ENCODE results near the gene HIRA. TPM values are rescaled to one million over a fixed set of nuclear protein-coding genes. Genes with fewer than 3 reads are reported as not detected.
"Not testable (repeated sequence)": the region's sequence is repeated elsewhere in the genome, so short reads cannot be mapped to it uniquely, and the experiment has no call there.

The HIRA gene
- total RNA-seq, 4 donors from 2014 or later = 24.9 to 104 (median 31.8) TPM

DNA sequence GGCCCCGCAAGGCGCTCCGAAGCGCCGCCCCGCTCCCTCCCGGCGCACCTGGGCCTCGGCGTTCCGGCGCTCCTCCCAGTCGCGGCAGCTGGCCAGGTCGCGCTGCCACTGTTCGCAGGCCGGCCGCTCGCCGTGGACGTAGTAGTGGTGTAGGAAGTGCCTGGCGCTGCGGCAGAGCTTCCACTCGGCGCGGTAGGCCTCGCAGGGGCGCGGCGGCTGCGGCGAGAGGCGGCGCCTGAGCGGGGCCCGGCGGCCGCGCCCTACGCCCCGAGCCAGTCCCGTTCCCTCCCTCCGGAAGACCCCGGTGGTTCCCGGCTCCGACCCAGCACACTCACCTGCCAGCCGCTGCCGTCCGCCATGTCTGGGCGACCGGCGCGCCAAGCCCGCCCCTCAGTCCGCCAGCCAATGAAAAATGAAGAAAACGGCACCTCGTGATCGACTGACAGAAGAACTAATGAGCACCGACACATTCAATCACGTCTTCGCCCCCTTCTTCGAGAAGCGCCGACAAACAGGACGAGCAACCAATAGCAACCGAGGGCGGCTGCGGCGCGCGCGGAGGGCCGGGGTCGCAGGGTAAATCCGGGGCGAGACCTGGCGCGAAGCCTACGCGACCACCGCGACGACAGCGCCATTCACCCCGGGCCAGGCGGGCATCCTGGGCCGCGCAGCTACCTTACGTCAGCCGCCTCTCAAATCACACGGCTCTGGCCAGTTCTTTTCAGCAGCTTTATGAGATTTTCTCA, 16.0 kb upstream of the HIRA start, which contains the start of gene C22orf39:
TSS of gene C22orf39 (minus strand) at position 382 of the 746 bp plus-strand sequence. CDS start at position 359, 23 bp downstream.
- TF ChIP-seq, protein P1, sequence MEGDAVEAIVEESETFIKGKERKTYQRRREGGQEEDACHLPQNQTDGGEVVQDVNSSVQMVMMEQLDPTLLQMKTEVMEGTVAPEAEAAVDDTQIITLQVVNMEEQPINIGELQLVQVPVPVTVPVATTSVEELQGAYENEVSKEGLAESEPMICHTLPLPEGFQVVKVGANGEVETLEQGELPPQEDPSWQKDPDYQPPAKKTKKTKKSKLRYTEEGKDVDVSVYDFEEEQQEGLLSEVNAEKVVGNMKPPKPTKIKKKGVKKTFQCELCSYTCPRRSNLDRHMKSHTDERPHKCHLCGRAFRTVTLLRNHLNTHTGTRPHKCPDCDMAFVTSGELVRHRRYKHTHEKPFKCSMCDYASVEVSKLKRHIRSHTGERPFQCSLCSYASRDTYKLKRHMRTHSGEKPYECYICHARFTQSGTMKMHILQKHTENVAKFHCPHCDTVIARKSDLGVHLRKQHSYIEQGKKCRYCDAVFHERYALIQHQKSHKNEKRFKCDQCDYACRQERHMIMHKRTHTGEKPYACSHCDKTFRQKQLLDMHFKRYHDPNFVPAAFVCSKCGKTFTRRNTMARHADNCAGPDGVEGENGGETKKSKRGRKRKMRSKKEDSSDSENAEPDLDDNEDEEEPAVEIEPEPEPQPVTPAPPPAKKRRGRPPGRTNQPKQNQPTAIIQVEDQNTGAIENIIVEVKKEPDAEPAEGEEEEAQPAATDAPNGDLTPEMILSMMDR (IDR thresholded peaks at IDR 0.05) = no peak
- TF ChIP-seq POLR2A (IDR thresholded peaks at IDR 0.05) = peak; percentile 79 to 91
- Histone ChIP-seq H3K9me3 (no peaks in the 10 kb centered on the region), H3K27ac (peak within 1 kb of the TSS; percentile 92 to 100 (median 95)), H3K4me3 (peak within 1 kb of the TSS; percentile 73 to 98 (median 80)), H3K36me3 (peaks cover 0 to 28% (median 0%) of the 10 kb centered on the region in 3 donors), H3K4me1 (peaks cover 0 to 26% (median 6%) of the 10 kb centered on the region in 4 donors), H3K27me3 (no peaks in the 10 kb centered on the region)
- peak; percentile 90 to 95 (median 93) for DNase-seq

DNA sequence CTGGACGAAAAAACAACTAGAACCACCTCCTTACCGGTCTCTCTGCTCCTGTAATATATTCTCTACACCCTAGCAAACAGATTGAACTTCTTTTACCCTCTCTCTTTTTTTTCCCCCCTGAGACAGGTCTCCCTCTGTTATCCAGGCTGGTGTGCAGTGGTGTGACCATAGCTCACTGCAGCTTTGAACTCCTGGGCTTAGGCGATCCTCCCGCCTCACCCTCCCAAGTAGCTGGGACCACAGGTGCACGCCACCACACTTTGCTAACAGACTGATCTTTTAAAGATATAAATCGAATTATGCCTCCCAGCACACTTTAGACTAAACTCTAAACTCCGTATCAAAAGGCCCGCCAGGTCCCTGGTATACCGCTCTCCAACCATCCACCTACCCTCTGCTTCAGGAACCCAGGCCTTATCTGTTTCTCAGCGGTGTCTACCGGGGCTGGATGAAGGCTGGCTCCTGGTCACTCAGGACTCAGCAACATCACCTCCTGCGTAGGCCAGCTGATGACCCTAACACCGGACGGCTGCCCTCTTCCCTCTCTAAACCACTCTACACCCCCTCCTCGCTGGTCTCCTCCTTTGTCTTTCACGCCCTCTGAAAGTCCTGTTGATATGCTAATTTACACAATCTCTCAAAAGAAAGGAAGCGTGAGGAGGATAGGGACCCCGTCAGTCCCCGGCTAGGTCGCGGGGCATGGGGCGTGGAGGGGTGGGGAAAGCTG, 15.2 kb upstream of the HIRA start:
- peaks cover 0 to 26% (median 6%) of the 10 kb centered on the region in 4 donors for H3K4me1 ChIP-seq
- peak overlapping the region; percentile 92 to 100 (median 95) for H3K27ac ChIP-seq
- peak in 1 of 3 donors; percentile 52 for DNase-seq
- peaks cover 0 to 20% (median 0%) of the 10 kb centered on the region in 3 donors for H3K36me3 ChIP-seq
- TF ChIP-seq, protein P1 (IDR thresholded peaks at IDR 0.05) = no peak
- TF ChIP-seq POLR2A (IDR thresholded peaks at IDR 0.05) = no peak
- H3K4me3 ChIP-seq = peak overlapping the region; percentile 73 to 98 (median 80)
- H3K9me3 ChIP-seq = no peaks in the 10 kb centered on the region
- H3K27me3 ChIP-seq = no peaks in the 10 kb centered on the region

DNA sequence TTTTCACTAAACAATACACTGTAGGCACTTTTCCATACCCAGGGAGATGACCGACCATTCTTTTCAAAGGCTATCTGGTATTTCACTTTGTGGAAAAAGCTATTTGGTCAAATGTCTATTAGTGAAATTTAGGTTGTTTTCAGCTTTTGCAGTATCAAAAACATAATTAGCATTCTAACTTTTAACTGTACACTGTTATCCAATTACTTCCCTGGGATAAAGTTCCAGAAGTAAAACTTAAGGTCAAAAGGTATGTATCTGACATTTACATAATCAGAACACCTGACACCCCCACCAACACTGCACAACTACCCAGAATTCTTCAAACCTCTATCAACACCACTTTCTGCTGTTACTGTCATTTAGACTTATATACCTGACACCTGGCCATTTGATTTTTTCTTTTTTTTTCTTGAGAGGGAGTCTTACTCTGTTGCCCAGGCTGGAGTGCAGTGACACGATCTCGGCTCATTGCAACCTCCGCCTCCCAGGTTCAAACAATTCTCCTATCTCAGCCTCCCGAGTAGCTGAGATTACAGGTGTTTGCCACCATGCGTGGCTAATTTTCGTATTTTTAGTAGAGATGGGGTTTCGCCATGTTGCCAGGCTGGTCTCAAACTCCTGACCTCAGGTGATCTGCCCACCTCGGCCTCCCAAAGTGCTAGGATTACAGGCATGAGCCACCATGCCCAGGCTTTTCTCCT, 13.9 kb upstream of the HIRA start:
- DNase-seq, H3K9me3 ChIP-seq, H3K27ac ChIP-seq, H3K27me3 ChIP-seq, H3K4me3 ChIP-seq: not testable (repeated sequence)
- Histone ChIP-seq H3K36me3 (peaks cover 0 to 12% (median 0%) of the 10 kb centered on the region in 3 donors), H3K4me1 (peaks cover 0 to 26% (median 6%) of the 10 kb centered on the region in 4 donors)

DNA sequence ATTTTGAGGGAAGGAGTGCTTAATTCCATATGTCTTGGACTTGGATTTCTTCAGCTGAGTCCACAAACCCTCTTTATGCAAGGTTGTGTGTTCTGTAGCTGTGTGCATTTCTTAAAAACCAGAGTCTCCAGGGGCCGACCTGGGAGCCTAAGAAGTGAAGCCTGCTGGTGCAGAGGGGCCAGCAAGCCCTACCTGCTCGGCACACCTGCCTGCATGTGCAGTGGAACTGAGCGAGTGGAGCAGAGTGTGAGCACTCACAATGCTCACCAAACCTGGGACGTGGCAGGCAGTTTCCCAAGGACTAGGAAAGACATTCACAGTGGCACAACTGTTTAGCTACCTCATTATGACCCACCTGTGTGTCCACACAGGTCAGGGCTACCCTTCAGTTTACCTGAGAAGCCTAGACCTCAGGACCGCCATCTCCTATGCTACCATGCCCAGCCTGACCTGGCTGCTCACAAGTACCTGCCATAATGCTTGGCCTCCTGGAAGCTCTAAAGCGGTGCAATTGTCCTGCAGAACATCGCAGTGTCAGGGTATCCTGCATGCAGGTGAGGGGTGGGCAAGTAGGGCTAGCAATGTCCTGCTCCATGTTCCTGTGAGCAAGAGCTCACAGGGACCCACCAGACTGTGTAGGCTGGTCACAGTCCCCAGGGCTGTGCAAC, 12.1 kb upstream of the HIRA start:
- no peak for TF ChIP-seq POLR2A (IDR thresholded peaks at IDR 0.05)
- TF ChIP-seq, protein P1 (IDR thresholded peaks at IDR 0.05) = no peak
- Histone ChIP-seq H3K4me3 (no peak overlapping the region), H3K9me3 (no peaks in the 10 kb centered on the region), H3K36me3 (peaks cover 0 to 12% (median 0%) of the 10 kb centered on the region in 3 donors), H3K27ac (no peak overlapping the region), H3K4me1 (peaks cover 0 to 23% (median 6%) of the 10 kb centered on the region in 4 donors), H3K27me3 (no peaks in the 10 kb centered on the region)
- no peak for DNase-seq

DNA sequence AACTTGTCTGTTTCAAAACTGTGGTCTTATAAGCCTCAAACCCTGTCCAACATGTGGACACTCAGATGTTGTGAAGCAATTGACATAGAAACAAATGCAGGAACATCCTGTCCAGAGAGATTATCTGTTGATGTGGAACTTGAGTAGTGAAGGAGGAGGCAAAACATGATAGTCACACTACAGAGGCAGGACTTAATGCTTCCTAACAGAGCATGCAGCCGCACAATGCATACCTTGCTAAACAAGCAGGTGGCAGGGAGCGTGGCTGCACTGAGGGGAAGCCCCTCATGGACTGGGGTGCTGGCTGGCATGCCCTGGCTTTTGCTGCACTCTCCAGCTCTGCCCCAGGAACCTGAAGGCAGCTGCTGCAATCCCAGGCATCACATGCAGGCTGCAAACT, 10.6 kb upstream of the HIRA start:
- peaks cover 0 to 15% (median 4%) of the 10 kb centered on the region in 4 donors for H3K4me1 ChIP-seq
- no peak overlapping the region for H3K27ac ChIP-seq
- H3K36me3 ChIP-seq = peaks cover 0 to 13% (median 0%) of the 10 kb centered on the region in 3 donors
- TF ChIP-seq POLR2A (IDR thresholded peaks at IDR 0.05) = no peak
- TF ChIP-seq, protein P1 (IDR thresholded peaks at IDR 0.05) = no peak
- H3K9me3 ChIP-seq = no peaks in the 10 kb centered on the region
- DNase-seq = no peak
- H3K27me3 ChIP-seq = no peaks in the 10 kb centered on the region
- H3K4me3 ChIP-seq = no peak overlapping the region
